Urinary bladder (tissue), 4 donors: Measurements from ENCODE around the gene LILRA2. TPM values are rescaled to one million over a fixed set of nuclear protein-coding genes. Genes with fewer than 3 reads are reported as not detected.
"Not testable (repeated sequence)": the region's sequence is repeated elsewhere in the genome, so short reads cannot be mapped to it uniquely, and the experiment has no call there.

Source experiments
- DNase-seq: peaks from one replicate; pipeline ENCODE4 v3.0.0-alpha.2; 2015; ENCODE audit errors: extremely low spot score
- H3K27ac ChIP-seq: one replicate; pipeline ENCODE4 v1.5.1; 2013; ENCODE audit warnings: low read depth, mild to moderate bottlenecking, moderate library complexity
- H3K36me3 ChIP-seq: one replicate; pipeline ENCODE4 v1.6.1; 2013; ENCODE audit warnings: mild to moderate bottlenecking, moderate library complexity; ENCODE audit not compliant: insufficient read depth
- H3K4me1 ChIP-seq: one replicate; pipeline ENCODE4 v1.6.1; 2013; ENCODE audit warnings: mild to moderate bottlenecking, moderate library complexity; ENCODE audit not compliant: insufficient read depth
- H3K4me3 ChIP-seq: one replicate; pipeline ENCODE4 v1.5.1; 2013; ENCODE audit warnings: low read depth, low read length
- WGBS: extraction: QIAGEN DNeasy Blood & Tissue Kit; methylation state at CpG from one replicate; pipeline ENCODE4 v1.1.7; 2013; 5-methylcytosine and 5-hydroxymethylcytosine counted together
- polyA plus RNA-seq: library from polyadenylated mRNA; stranded (reverse); fragments of 200-250 nt; gene quantifications from one replicate; pipeline ENCODE4 v1.2.3, GENCODE V29; 2013
- total RNA-seq: library from RNA; depleted of rRNA; stranded (reverse); fragments of >200 nt; gene quantifications from one replicate; pipeline ENCODE4 v1.2.3, GENCODE V29; 2014
- donor health status: healthy with polysubstance abuse.
- donor health status: healthy.

The LILRA2 gene
- total and polyA plus RNA-seq, 2 donors, result 0.95 to 1.9 TPM

DNA sequence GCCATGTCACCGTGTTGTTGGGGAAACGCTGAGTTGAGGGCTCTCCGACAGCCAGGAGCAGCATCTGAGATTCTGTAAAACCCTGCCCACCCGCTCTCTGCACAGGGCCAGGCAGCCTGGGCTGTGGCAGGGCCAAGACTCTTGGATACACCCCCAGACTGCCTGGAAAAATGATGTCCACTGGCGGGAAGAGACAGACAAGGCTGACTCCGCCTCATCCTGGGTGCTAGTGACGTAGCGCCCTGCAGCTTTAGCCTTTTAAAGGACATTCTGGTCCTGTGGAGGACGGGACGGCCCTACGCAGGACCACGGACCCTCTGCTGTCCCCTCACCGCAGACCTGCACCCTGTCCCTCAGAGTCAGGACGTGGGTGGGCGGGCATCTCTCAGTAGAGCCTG lies 20.7 kb upstream of the LILRA2 start:
- Histone ChIP-seq H3K27ac (no peak overlapping the region), H3K4me1 (no peaks in the 10 kb centered on the region), H3K4me3 (no peak overlapping the region), H3K36me3 (no peaks in the 10 kb centered on the region)
- WGBS, result 89% methylated on average over 15 of the region's 15 CpGs
- no peak for DNase-seq

DNA sequence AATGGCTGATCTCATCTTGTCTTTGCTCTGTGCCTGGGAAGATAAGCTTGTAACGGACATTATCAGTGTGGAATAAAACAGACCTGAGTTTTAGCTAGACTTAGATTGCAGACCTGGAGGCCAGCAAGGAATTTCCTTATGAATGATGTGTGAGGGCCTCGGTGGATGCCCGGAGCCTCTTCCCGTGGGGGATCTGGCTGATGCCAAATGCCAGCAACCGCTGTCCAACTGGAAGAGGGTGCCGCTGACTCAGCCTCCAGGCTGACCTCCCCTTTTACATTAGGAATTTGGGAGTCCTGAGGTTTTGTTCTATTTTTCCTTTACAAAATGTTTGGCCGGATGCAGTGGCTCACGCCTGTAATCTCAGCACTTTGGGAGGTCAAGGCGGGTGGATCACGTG lies 19.6 kb upstream of the LILRA2 start:
- DNase-seq, result no peak
- Histone ChIP-seq H3K4me3 (no peak overlapping the region), H3K36me3 (no peaks in the 10 kb centered on the region), H3K4me1 (no peaks in the 10 kb centered on the region), H3K27ac (no peak overlapping the region)
- WGBS, result 77% methylated on average over 10 of the region's 10 CpGs

DNA sequence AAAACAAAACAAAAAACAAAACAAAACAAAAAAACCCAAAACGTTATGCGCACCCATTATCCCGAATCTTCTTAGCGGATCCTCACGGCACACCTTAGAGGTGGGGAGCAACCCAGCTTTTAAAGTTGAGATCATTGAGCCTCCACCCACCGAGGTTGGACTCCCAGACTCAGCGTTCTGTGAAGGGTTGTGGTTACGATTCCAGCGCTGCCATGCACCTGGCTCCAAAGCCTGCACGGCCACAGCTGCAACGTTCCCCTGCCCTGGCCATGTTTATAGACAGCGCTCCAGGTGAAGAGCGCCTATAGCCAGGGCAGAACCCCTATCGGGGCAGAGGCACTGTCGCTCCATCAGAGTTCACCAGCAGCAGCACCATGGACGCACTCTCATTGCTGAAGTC lies 18.7 kb upstream of the LILRA2 start:
- 86% methylated on average over 16 of the region's 16 CpGs for WGBS
- no peak overlapping the region for H3K4me3 ChIP-seq

DNA sequence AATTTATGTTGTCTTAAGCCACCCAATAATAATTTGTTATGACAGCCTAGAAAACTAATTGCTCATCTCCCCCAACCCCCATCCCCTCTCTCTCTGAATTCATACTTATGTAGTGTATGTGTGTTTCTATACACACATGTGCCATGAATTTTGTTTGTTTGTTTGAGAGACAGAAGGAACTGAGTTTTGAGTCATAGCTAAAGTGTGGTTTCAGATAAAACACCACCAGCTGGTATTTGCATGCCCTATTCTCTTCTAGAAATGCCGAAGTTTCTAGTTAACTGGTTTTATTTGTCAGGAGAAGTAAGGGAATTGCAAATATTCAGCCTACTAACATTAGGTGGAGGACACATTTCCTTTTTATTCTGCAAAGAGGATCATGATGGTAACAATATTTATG lies 17.4 kb upstream of the LILRA2 start:
- 84% methylated on average over 1 of the region's 1 CpG for WGBS
- Histone ChIP-seq H3K4me3 (no peak overlapping the region), H3K36me3 (no peaks in the 10 kb centered on the region), H3K27ac (no peak overlapping the region), H3K4me1 (no peaks in the 10 kb centered on the region)
- no peak for DNase-seq

More for the DNA sequence above, 18.7 kb upstream of the LILRA2 start:
- no peak for DNase-seq
- no peaks in the 10 kb centered on the region for H3K36me3 ChIP-seq
- no peaks in the 10 kb centered on the region for H3K4me1 ChIP-seq
- no peak overlapping the region for H3K27ac ChIP-seq

DNA sequence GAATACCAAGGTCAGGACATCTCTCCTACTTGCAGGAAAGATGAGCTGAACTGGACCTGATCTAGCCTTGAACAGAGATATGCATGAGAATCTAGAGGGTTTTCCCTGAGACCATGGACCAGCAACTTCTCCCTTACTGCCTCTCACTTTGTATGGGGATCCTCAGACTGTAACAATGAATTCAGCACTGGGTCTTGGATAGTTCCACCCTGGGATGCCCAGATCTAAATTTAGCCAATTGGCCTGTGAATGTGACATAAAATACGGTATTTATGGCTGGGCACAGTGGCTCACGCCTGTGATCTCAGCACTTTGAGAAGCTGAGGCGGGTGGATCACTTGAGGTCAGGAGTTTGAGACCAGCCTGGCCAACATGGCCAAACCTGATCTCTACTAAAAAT lies 15.3 kb upstream of the LILRA2 start:
- no peaks in the 10 kb centered on the region for H3K4me1 ChIP-seq
- no peak overlapping the region for H3K27ac ChIP-seq
- no peaks in the 10 kb centered on the region for H3K36me3 ChIP-seq
- H3K4me3 ChIP-seq, result no peak overlapping the region
- WGBS, result 38% methylated on average over 3 of the region's 3 CpGs
- DNase-seq, result no peak

DNA sequence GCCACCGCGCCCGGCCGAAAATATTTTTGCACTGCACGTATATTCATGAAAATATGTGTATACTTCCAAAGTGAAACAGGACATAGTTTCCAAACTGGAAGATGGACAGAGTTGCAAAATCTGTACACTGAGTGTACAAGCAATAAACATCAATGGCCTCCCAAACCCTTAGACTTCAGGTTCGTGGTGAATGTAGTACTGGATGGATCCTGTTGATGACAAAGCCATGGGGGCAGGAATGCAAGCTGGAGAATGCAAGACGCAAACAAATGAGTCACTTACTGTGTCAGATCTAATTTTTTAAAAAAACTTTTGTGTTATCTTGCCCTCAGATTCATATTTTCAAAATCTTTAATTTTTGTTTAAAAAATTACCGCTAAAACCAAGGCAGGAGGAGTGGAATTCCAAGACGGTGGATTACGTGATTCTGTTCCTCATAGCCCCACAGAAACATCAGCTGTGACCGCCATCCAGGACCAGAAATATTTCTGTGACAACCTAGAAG lies 12.7 kb upstream of the LILRA2 start:
- 88% methylated on average over 11 of the region's 11 CpGs for WGBS
- no peaks in the 10 kb centered on the region for H3K4me1 ChIP-seq
- DNase-seq, result no peak
- H3K4me3 ChIP-seq, result no peak overlapping the region
- H3K36me3 ChIP-seq, result no peaks in the 10 kb centered on the region
- no peak overlapping the region for H3K27ac ChIP-seq

DNA sequence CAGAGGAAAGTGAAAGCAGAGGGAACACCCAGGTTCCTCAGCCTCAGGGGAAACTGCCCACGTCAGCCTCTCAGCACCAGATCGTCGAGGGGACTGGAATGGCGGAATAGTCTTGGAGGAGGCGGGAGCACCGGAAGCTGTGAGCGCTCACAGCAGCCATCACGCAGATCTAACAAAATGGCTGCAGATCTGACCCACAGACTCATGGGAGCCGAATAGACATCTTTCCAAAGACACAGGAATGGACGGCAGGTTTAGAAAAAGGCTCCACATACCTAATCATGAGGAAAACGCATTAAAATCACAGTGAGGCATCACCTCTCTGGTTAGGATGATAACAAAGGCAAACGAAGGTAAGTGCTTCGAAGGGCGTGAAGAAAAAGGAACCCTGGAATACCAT lies 11.8 kb upstream of the LILRA2 start:
- Histone ChIP-seq H3K27ac (no peak overlapping the region), H3K4me1 (no peaks in the 10 kb centered on the region), H3K36me3 (no peaks in the 10 kb centered on the region), H3K4me3 (no peak overlapping the region)
- no peak for DNase-seq
- WGBS, result 85% methylated on average over 14 of the region's 14 CpGs

DNA sequence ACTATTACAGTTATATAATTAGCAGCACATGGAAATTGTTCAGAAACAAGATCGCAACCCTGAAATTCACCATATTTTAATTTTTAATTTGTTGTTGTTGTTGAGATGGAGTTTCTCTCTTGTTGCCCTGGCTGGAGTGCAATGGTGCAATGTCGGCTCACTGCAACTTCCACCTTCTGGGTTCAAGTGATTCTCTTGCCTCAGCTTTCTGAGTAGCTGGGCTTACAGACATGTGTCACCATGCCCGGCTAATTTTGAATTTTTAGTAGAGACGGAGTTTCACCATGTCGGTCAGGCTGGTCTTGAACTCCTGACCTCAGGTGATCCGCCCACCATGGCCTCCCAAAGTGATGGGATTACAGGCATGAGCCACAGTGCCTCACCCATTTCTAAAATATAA lies 10.4 kb upstream of the LILRA2 start:
- not testable (repeated sequence) for H3K27ac ChIP-seq, H3K4me1 ChIP-seq, DNase-seq, H3K36me3 ChIP-seq, H3K4me3 ChIP-seq
- WGBS, result 84% methylated on average over 6 of the region's 6 CpGs

DNA sequence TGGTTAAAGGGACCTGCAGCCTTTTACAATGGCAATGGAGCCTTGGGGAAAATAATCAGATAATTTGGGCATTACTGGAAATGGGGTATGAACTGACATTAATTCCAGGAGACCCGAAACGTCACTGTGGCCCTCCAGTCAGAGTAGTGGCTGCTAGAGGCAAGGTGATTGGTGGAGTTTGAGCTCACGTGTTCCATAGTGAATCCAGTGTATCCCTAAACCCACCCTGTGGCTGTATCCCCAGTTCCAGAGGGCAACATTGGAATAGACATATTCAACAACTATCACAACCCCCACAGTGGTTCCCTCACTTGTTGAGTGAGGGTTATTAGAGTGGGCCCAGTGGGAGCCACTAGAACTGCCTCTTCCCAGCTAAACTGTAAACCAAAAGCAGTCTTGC lies 3.3 kb upstream of the LILRA2 start:
- DNase-seq, result no peak
- Histone ChIP-seq H3K27ac (no peak overlapping the region), H3K4me3 (no peak overlapping the region), H3K4me1 (no peaks in the 10 kb centered on the region), H3K36me3 (no peaks in the 10 kb centered on the region)
- 64% methylated on average over 3 of the region's 3 CpGs for WGBS

DNA sequence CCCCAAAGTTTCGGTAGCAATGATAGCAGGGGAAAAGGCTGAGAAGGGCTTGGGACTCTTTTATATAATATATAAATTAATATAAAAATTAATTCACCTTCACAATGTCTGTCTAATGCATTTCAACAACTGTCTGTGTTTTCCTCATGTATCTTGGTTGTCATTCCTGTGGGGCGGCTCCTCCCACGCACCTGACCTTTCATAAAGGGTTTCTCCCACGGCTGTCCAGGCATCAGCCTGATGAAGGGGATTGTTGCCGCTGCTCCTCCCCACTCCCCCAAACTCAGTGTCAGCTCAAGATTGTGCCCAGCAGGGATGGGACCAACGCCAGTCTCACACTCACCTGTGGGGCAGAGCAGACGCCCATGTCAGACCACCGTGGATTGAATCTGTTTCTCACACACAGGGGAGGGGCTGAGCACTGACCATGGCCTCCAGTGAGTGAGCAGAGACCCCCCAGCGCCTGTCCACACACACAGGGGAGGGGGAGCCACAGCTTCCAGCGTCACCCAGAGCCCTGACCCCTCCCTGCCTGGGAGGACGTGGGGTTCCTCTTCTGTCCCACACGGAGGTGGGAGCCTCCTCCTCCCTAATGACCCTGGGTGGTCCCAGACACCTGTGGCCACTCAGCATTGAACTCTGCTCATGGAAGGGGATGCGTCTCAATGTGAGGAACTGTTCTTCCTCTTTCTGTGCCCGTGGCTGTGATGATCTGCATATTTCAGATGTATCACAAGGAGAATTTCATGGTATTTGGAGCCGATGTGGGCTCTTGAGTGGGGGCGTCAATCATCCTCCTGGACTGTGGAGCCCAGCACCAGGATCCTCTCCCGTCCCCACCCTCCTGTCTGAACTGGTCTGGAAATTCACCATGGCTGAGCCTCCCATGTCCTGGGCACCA lies 1.6 kb upstream of the LILRA2 start:
- H3K27ac ChIP-seq, DNase-seq: not testable (repeated sequence)
- 68% methylated on average over 17 of the region's 17 CpGs for WGBS

DNA sequence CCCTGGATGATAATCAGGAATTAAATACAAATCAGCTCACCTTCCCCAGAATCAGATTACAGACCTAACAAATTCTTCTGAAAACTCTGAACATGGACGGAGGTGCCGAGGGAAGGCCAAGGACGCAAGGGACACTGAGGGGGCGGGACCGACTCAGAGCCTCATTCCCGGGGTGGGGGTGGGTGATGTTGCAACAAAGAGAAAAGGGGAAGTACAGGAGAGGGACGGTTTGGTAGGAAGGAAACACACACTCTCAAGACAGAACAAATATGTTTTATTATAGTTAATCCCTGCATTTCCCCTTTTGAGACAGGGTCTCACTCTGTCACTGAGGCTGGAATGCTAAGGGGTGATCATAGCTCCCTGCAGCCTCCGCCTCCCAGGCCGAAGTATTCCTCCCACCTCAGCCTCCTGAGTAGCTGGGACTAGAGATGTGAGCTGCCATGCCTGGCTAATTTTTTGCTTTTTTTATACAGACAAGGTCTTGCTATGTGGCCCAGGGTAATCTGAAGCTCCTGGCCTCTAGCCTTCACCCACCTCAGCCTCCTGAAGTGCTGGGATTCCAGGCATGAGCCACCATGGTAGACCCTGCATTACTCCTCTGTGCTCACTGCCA lies 786 bp upstream of the LILRA2 start:
- Histone ChIP-seq H3K36me3 (no peaks in the 10 kb centered on the region), H3K4me3 (no peak overlapping the region), H3K4me1 (no peaks in the 10 kb centered on the region), H3K27ac (no peak overlapping the region)
- WGBS, result 57% methylated on average over 9 of the region's 9 CpGs
- no peak for DNase-seq

More for the DNA sequence above, 1.6 kb upstream of the LILRA2 start:
- not testable (repeated sequence) for H3K36me3 ChIP-seq, H3K4me1 ChIP-seq, H3K4me3 ChIP-seq

DNA sequence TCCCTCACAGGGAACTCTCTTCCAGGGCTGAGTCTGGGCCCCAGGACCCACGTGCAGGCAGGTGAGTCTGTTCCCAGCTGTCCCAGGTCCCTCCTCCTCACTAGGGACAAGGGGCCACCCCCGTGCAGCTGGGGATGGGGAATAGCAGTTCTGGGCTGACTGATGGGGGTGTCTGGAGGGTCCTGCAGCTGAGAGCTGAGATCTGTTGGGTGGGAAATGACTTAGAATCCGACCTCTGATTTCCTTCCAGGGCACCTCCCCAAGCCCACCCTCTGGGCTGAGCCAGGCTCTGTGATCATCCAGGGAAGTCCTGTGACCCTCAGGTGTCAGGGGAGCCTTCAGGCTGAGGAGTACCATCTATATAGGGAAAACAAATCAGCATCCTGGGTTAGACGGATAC lies 461 bp downstream of the LILRA2 start:
- H3K4me1 ChIP-seq, result no peaks in the 10 kb centered on the region
- H3K36me3 ChIP-seq, result no peaks in the 10 kb centered on the region
- 41% methylated on average over 4 of the region's 4 CpGs for WGBS
- H3K27ac ChIP-seq, result no peak overlapping the region
- no peak for DNase-seq
- H3K4me3 ChIP-seq, result no peak overlapping the region

DNA sequence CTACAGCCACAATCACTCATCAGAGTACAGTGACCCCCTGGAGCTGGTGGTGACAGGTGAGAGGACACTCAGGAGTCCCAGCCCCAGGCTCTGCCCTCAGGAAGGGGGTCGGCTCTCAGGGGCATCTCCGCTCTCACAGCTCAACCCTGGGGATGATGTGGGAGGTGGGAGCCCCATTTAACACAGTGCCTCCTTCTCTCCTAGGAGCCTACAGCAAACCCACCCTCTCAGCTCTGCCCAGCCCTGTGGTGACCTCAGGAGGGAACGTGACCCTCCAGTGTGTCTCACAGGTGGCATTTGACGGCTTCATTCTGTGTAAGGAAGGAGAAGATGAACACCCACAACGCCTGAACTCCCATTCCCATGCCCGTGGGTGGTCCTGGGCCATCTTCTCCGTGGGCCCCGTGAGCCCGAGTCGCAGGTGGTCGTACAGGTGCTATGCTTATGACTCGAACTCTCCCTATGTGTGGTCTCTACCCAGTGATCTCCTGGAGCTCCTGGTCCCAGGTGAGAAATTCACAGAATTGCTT lies 1.0 kb downstream of the LILRA2 start:
- WGBS, result 75% methylated on average over 12 of the region's 12 CpGs
- DNase-seq, result no peak
- H3K4me3 ChIP-seq, result no peak overlapping the region

DNA sequence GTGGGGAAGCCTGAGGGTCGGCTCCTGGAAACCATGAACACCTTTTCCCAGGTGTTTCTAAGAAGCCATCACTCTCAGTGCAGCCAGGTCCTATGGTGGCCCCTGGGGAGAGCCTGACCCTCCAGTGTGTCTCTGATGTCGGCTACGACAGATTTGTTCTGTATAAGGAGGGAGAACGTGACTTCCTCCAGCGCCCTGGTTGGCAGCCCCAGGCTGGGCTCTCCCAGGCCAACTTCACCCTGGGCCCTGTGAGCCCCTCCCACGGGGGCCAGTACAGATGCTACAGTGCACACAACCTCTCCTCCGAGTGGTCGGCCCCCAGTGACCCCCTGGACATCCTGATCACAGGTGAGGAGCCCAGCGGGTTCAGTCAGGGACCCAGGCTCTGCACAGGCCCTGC lies 1.6 kb downstream of the LILRA2 start:
- DNase-seq, H3K4me1 ChIP-seq, H3K4me3 ChIP-seq, H3K36me3 ChIP-seq, H3K27ac ChIP-seq: not testable (repeated sequence)
- WGBS, result 77% methylated on average over 9 of the region's 9 CpGs

More for the DNA sequence above, 1.0 kb downstream of the LILRA2 start:
- H3K4me1 ChIP-seq, result no peaks in the 10 kb centered on the region
- H3K36me3 ChIP-seq, result no peaks in the 10 kb centered on the region
- no peak overlapping the region for H3K27ac ChIP-seq
